GM12872 (cell line): ENCODE measurements around the gene PTRH1.

Experiments
- CTCF ChIP-seq: IDR thresholded peaks from 3 replicates; pipeline ENCODE4 v1.5.1; 2011; ENCODE audit warnings: low read depth, mild to moderate bottlenecking, low read length, moderate library complexity; ENCODE audit not compliant: insufficient read depth

PTRH1 gene

GRCh38 chr9:127697575-127697974 is 17.9 kb downstream of the PTRH1 start:
- no peak for TF ChIP-seq CTCF

- TF ChIP-seq CTCF: no peak
These were observed 20.4 kb downstream of the PTRH1 start for GRCh38 chr9:127694890-127695720.

- no peak for TF ChIP-seq CTCF
These were observed 21.8 kb downstream of the PTRH1 start for GRCh38 chr9:127693697-127694096.

GRCh38 chr9:127693143-127693542 is 22.3 kb downstream of the PTRH1 start:
- TF ChIP-seq CTCF: no peak

- TF ChIP-seq CTCF: no peak
These were observed 23.4 kb downstream of the PTRH1 start for GRCh38 chr9:127692071-127692470.

- no peak for TF ChIP-seq CTCF
These were observed 24.7 kb downstream of the PTRH1 start for GRCh38 chr9:127690735-127691134.

- no peak for TF ChIP-seq CTCF
These were observed 26.0 kb downstream of the PTRH1 start for GRCh38 chr9:127689329-127690000.
